Measurements from ENCODE around the gene EHMT2.

Gene EHMT2

DNA sequence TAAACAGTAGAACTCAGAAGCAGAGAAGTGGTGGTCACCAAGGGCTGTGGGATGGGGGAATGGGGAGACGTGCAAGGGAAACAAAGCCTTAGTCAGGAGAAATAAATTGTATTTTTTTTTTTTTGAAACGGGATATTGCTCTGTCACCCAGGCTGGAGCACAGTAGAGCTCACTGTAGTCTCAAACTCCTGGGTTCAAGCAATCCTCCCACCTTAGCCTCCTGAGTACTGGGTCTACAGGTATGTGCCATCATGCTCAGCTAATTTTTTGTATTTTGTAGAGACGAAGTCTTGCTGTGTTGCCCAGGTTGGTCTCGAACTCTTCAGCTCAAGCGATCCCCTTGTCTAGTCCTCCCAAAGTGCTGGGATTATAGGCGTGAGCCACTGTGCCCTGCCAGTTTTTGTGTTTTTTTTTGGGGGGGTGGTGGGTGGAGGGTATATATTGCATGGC is 66.6 kb downstream of the EHMT2 start:
- peak overlapping the region; percentile 97 for H3K27ac ChIP-seq
- CTCF ChIA-PET = interaction anchor here (0.6 to 2.0 kb wide), 6 partner anchors 13 to 148 kb away, joined by 3 to 11 read pairs (median 4); no protein-coding TSS in a partner anchor
- DNase-seq (ENCODE audit: low spot score) = no peak
- POLR2A ChIA-PET (ENCODE audit: low non-redundant PET) = interaction anchor here (0.6 to 1.2 kb wide), 5 partner anchors 12 to 129 kb away, joined by 3 to 4 read pairs (median 4); no protein-coding TSS in a partner anchor
- TF ChIP-seq, protein P1, sequence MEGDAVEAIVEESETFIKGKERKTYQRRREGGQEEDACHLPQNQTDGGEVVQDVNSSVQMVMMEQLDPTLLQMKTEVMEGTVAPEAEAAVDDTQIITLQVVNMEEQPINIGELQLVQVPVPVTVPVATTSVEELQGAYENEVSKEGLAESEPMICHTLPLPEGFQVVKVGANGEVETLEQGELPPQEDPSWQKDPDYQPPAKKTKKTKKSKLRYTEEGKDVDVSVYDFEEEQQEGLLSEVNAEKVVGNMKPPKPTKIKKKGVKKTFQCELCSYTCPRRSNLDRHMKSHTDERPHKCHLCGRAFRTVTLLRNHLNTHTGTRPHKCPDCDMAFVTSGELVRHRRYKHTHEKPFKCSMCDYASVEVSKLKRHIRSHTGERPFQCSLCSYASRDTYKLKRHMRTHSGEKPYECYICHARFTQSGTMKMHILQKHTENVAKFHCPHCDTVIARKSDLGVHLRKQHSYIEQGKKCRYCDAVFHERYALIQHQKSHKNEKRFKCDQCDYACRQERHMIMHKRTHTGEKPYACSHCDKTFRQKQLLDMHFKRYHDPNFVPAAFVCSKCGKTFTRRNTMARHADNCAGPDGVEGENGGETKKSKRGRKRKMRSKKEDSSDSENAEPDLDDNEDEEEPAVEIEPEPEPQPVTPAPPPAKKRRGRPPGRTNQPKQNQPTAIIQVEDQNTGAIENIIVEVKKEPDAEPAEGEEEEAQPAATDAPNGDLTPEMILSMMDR (conservative IDR thresholded peaks at IDR 0.05; ENCODE audit: low read depth) = no peak
